GM12878 (cell line): Measurements from ENCODE around the gene HDGF. TPM values are rescaled to one million over a fixed set of nuclear protein-coding genes. Genes with fewer than 3 reads are reported as not detected.

Experiments
- ATAC-seq: fragments of 200-7000 bp; cut with Tn5 transposase; 3 replicates; pipeline ENCODE4 v1.9.1; 2020; ENCODE audit warnings: mild to moderate bottlenecking, moderate library complexity
- BruUV-seq: library from RNA; stranded (reverse); fragments of 400-500 nt; replicated peaks from 2 replicates; lab custom pipeline; 2021; lab: Mats Ljungman, UMichigan
- CTCF ChIA-PET: fragments of 300-600 bp; sonication (Branson Sonifier 250); formaldehyde crosslinking; extraction: SDS; loops from one replicate; lab custom pipeline; 2021; ENCODE audit warnings: inconsistent platforms; lab: Yijun Ruan, JAX
- POLR2A ChIA-PET: fragments of 350-600 bp; formaldehyde crosslinking; extraction: SDS; loops from one replicate; lab custom pipeline; 2021; ENCODE audit warnings: inconsistent platforms; lab: Charles Lee
- RAD21 ChIA-PET: fragments of 300-600 bp; sonication (Branson Sonifier 250); formaldehyde crosslinking; loops from one replicate; lab custom pipeline; 2023; ENCODE audit warnings: antibody characterized with exemption; ENCODE audit not compliant: unreplicated experiment; lab: Charles Lee
- SMC1A ChIA-PET: fragments of 300-600 bp; sonication (Branson Sonifier 250); formaldehyde crosslinking; loops from one replicate; lab custom pipeline; 2023; ENCODE audit not compliant: unreplicated experiment, uncharacterized antibody; lab: Charles Lee
- DNase-seq: peaks from one replicate; pipeline ENCODE4 v3.0.0-alpha.2; 2011; ENCODE audit warnings: low read depth, low spot score
- FAIRE-seq: peaks from 3 replicates; lab custom pipeline; 2011; peaks lifted over from hg19 to GRCh38; lab: Jason Lieb, UNC
- H2AFZ ChIP-seq: 2 replicates; pipeline ENCODE4 v1.6.0; 2011; ENCODE audit warnings: low read depth, low read length, control low read depth; ENCODE audit not compliant: control insufficient read depth
- H3K27ac ChIP-seq: 2 replicates; pipeline ENCODE4 v1.5.1; 2011; ENCODE audit warnings: control low read depth; ENCODE audit not compliant: control insufficient read depth, insufficient read depth
- H3K27me3 ChIP-seq, 2 experiments: replicated peaks in 1 of 2; 2 replicates each; pipeline versions ENCODE4 v1.6.0 to v1.6.1; 2011; ENCODE audit warnings: low read length in 1 of 2; ENCODE audit not compliant: control insufficient read depth in 2 of 2, insufficient read depth in 2 of 2
- H3K36me3 ChIP-seq, 2 experiments: 2 replicates each; pipeline ENCODE4 v1.5.1; 2011; ENCODE audit warnings: low read length in 1 of 2; ENCODE audit not compliant: control insufficient read depth in 2 of 2, insufficient read depth in 2 of 2
- H3K4me1 ChIP-seq: 2 replicates; pipeline ENCODE4 v1.6.1; 2011; ENCODE audit warnings: mild to moderate bottlenecking, low read length, moderate library complexity, mixed read lengths; ENCODE audit not compliant: control insufficient read depth, insufficient read depth
- H3K4me2 ChIP-seq: 2 replicates; pipeline ENCODE4 v1.6.0; 2011; ENCODE audit warnings: control low read depth; ENCODE audit not compliant: control insufficient read depth, insufficient read depth
- H3K4me3 ChIP-seq: fragments of 200-600 bp; sonication (generic); 2 replicates; pipeline ENCODE4 v1.5.1; 2016
- H3K79me2 ChIP-seq: 2 replicates; pipeline ENCODE4 v1.6.0; 2011; ENCODE audit warnings: low read length; ENCODE audit not compliant: control insufficient read depth, insufficient read depth
- H3K9ac ChIP-seq: 2 replicates; pipeline ENCODE4 v1.8.0; 2011; ENCODE audit warnings: low read length, control low read depth, mixed read lengths; ENCODE audit not compliant: control insufficient read depth, insufficient read depth
- H3K9me3 ChIP-seq: replicated peaks from 3 replicates; pipeline ENCODE4 v1.5.1; 2011; ENCODE audit warnings: mild to moderate bottlenecking, low read length; ENCODE audit not compliant: control insufficient read depth, insufficient read depth
- H4K20me1 ChIP-seq: 2 replicates; pipeline ENCODE4 v1.6.0; 2011; ENCODE audit not compliant: control insufficient read depth, insufficient read depth
- BHLHE40 ChIP-seq, 2 experiments: fragments of 450-650 bp in 1 of 2; IDR thresholded peaks; 2 replicates each; pipeline ENCODE4 v1.6.1; 2011 to 2017; ENCODE audit warnings: low read depth in 2 of 2, borderline replicate concordance in 1 of 2, improper control_type of control experiment in 1 of 2, low read length in 1 of 2, mild to moderate bottlenecking in 1 of 2
- CEBPZ ChIP-seq: fragments of 150-350 bp; IDR thresholded peaks from 2 replicates; pipeline ENCODE4 v1.6.1; 2016; ENCODE audit warnings: low read depth, low read length
- CTCF ChIP-seq, 3 experiments: IDR thresholded peaks in 2 of 3; conservative IDR thresholded peaks in 1 of 3; 2 replicates each; pipeline ENCODE4 v1.5.1; 2011; ENCODE audit warnings: low read depth in 3 of 3, low read length in 3 of 3, mild to moderate bottlenecking in 3 of 3, control low read depth in 2 of 3, moderate library complexity in 2 of 3, inconsistent platforms in 1 of 3, mixed read lengths in 1 of 3; ENCODE audit not compliant: control insufficient read depth in 2 of 3, insufficient read depth in 1 of 3; ENCODE audit errors: extremely low read depth in 1 of 3
- FOXK2 ChIP-seq: fragments of 450-650 bp; IDR thresholded peaks from 2 replicates; pipeline ENCODE4 v1.6.1; 2017; ENCODE audit warnings: mild to moderate bottlenecking, moderate library complexity
- KAT2A ChIP-seq: conservative IDR thresholded peaks from 2 replicates; pipeline ENCODE4 v1.6.1; 2011; ENCODE audit warnings: low read depth, low read length; ENCODE audit not compliant: control insufficient read depth
- MTA3 ChIP-seq: IDR thresholded peaks from 2 replicates; pipeline ENCODE4 v1.6.1; 2012; ENCODE audit warnings: low read length, inconsistent platforms, borderline replicate concordance
- NRF1 ChIP-seq: conservative IDR thresholded peaks from 2 replicates; pipeline ENCODE4 v1.6.1; 2011; ENCODE audit warnings: mild to moderate bottlenecking, low read depth, low read length, improper control_type of control experiment
- POLR2AphosphoS2 ChIP-seq: IDR thresholded peaks from 2 replicates; pipeline ENCODE4 v1.6.1; 2011; ENCODE audit warnings: low read depth, mild to moderate bottlenecking, low read length, improper control_type of control experiment, moderate library complexity
- RAD21 ChIP-seq: IDR thresholded peaks from 2 replicates; pipeline ENCODE4 v1.6.1; 2011; ENCODE audit warnings: mild to moderate bottlenecking, low read depth, low read length, moderate library complexity; ENCODE audit not compliant: insufficient read depth
- REST ChIP-seq: IDR thresholded peaks from 2 replicates; pipeline ENCODE4 v1.6.1; 2012; ENCODE audit warnings: mild to moderate bottlenecking, low read depth, low read length
- TCF7 ChIP-seq: IDR thresholded peaks from 2 replicates; pipeline ENCODE4 v1.6.1; 2014; ENCODE audit warnings: antibody characterized with exemption, borderline replicate concordance
- WGBS: methylation state at CpG from one replicate; pipeline ENCODE4 v1.1.6; 2016; ENCODE audit warnings: low lambda C conversion rate; ENCODE audit not compliant: insufficient replicate concordance, insufficient coverage; ENCODE audit errors: missing lambda C conversion rate; 5-methylcytosine and 5-hydroxymethylcytosine counted together
- in situ Hi-C: fragments of 300-500 bp; cut with MboI; formaldehyde crosslinking; loops from 9 replicates; pipeline ENCODE4 v1.14.3; 2018; ENCODE audit warnings: mixed read lengths
- intact Hi-C: fragments of 100-400 bp; cut with micrococcal nuclease; formaldehyde crosslinking; loops from one replicate; pipeline ENCODE4 v1.14.2; 2022; ENCODE audit not compliant: unreplicated experiment
- polyA plus RNA-seq, 11 experiments: library from polyadenylated mRNA; depleted of rRNA in 4 of 11; unstranded in 6 of 11; stranded (reverse) in 5 of 11; fragments of >200 nt; fragmentation: Nextera tagmentation in 4 of 11; fragmentation: Illumina TruSeq in 1 of 11; extraction: Ambion mirVana in 4 of 11; extraction: Trizol in 1 of 11; gene quantifications; 1 replicate in 1 of 11; 2 replicates in 10 of 11; pipeline versions ENCODE4 v1.2.1 to v1.2.3, GENCODE V29; 2011 to 2016; ENCODE audit warnings: inconsistent platforms in 2 of 11, missing spikeins in 2 of 11, low read depth in 1 of 11
- total RNA-seq, 4 experiments: library from RNA; depleted of rRNA in 3 of 4; stranded (reverse); fragments of >200 nt in 3 of 4; fragmentation: Illumina TruSeq in 1 of 4; extraction: Trizol in 1 of 4; gene quantifications; 2 replicates each; pipeline versions ENCODE4 v1.2.1 to v1.2.3, GENCODE V29; 2013 to 2021
- TF ChIP-seq, protein P1 (sequence below): fragments of 450-650 bp; IDR thresholded peaks from 2 replicates; pipeline ENCODE4 v1.6.1; 2017; ENCODE audit warnings: borderline replicate concordance

HDGF gene
- total and polyA plus RNA-seq, 10 of the 15 experiments (the other 5 are each of a cell fraction or from before 2014, with no cell fraction given): 28.3 to 372 (median 209) TPM

- Histone ChIP-seq H3K4me3 (no peak overlapping the region), H3K27me3 (no peaks in the 10 kb centered on the region), H3K27ac (no peak overlapping the region), H3K4me2 (no peak overlapping the region), H4K20me1 (no peaks in the 10 kb centered on the region; the same call in 1 of the 2 replicates), H2AFZ (no peak overlapping the region), H3K36me3 (peaks cover 4 to 16% of the 10 kb centered on the region in 2 experiments), H3K4me1 (peaks cover 7% of the 10 kb centered on the region), H3K9ac (no peak overlapping the region), H3K9me3 (no peaks in the 10 kb centered on the region), H3K79me2 (peaks cover 12% of the 10 kb centered on the region)
- intact Hi-C loops (no loop called here), in situ Hi-C loops (no loop called here)
- BruUV-seq: no TSS peak
- ChIA-PET CTCF (interaction anchor here (10.0 kb wide), 1 partner anchor 27 kb away, joined by 68 read pairs; no protein-coding TSS in a partner anchor), POLR2A (no interaction called here), RAD21 (no interaction called here), SMC1A (no interaction called here)
- ATAC-seq: no peak
- no peak for DNase-seq
- no peak for FAIRE-seq
- WGBS: 77% methylated on average over 4 of the region's 4 CpGs
- TF ChIP-seq MTA3: no peak
- TF ChIP-seq NRF1: no peak
- TF ChIP-seq KAT2A: no peak
- no peak for TF ChIP-seq POLR2AphosphoS2
- TF ChIP-seq CTCF (IDR thresholded peaks at IDR 0.05 in 2 of 3, conservative IDR thresholded peaks at IDR 0.05 in 1 of 3; ENCODE audit: control insufficient read depth in 2 of 3, extremely low read depth in 1 of 3, insufficient read depth in 1 of 3, low read depth in 3 of 3, low read length in 3 of 3): no peak
- TF ChIP-seq, protein P1, sequence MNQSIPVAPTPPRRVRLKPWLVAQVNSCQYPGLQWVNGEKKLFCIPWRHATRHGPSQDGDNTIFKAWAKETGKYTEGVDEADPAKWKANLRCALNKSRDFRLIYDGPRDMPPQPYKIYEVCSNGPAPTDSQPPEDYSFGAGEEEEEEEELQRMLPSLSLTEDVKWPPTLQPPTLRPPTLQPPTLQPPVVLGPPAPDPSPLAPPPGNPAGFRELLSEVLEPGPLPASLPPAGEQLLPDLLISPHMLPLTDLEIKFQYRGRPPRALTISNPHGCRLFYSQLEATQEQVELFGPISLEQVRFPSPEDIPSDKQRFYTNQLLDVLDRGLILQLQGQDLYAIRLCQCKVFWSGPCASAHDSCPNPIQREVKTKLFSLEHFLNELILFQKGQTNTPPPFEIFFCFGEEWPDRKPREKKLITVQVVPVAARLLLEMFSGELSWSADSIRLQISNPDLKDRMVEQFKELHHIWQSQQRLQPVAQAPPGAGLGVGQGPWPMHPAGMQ: no peak
- TF ChIP-seq FOXK2: no peak
- no peak for TF ChIP-seq CEBPZ
- TF ChIP-seq BHLHE40 (IDR thresholded peaks at IDR 0.05; ENCODE audit: borderline replicate concordance in 1 of 2, low read depth in 2 of 2, low read length in 1 of 2): no peak
- no peak for TF ChIP-seq REST
- TF ChIP-seq TCF7: no peak
- no peak for TF ChIP-seq RAD21
Observed at GRCh38 chr1:156717351-156717750, 34.1 kb downstream of the HDGF start.
